Astrocyte (in vitro differentiated cells and primary cell): ENCODE results near the gene CHRNB2. TPM values are rescaled to one million over a fixed set of nuclear protein-coding genes. Genes with fewer than 3 reads are reported as not detected.

ENCODE experiments used
- DNase-seq: peaks from one replicate; pipeline ENCODE4 v3.0.0-alpha.2; 2010; ENCODE audit warnings: low read depth
- FAIRE-seq: peaks from 2 replicates; lab custom pipeline; 2011; peaks lifted over from hg19 to GRCh38; lab: Jason Lieb, UNC
- H2AFZ ChIP-seq: 2 replicates; pipeline ENCODE4 v1.6.0; 2012; ENCODE audit warnings: low read depth, low read length, inconsistent platforms
- H3K27ac ChIP-seq: 2 replicates; pipeline ENCODE4 v1.5.1; 2011; ENCODE audit warnings: low read depth, low read length, inconsistent platforms
- H3K27me3 ChIP-seq: 2 replicates; pipeline ENCODE4 v1.6.0; 2011; ENCODE audit warnings: low read length, inconsistent platforms; ENCODE audit not compliant: insufficient read depth
- H3K36me3 ChIP-seq: 2 replicates; pipeline ENCODE4 v1.5.1; 2011; ENCODE audit warnings: low read length, inconsistent platforms; ENCODE audit not compliant: insufficient read depth
- H3K4me1 ChIP-seq: 2 replicates; pipeline ENCODE4 v1.5.1; 2011; ENCODE audit warnings: low read length, inconsistent platforms; ENCODE audit not compliant: insufficient read depth
- H3K4me2 ChIP-seq: 2 replicates; pipeline ENCODE4 v1.6.0; 2012; ENCODE audit warnings: low read length, inconsistent platforms
- H3K4me3 ChIP-seq: 2 replicates; pipeline ENCODE4 v1.5.1; 2011; ENCODE audit warnings: low read depth, mild to moderate bottlenecking, low read length, inconsistent platforms; ENCODE audit not compliant: insufficient read depth
- H3K79me2 ChIP-seq: 2 replicates; pipeline ENCODE4 v1.6.0; 2012; ENCODE audit warnings: mild to moderate bottlenecking, low read length, inconsistent platforms; ENCODE audit not compliant: insufficient read depth
- H3K9ac ChIP-seq: 2 replicates; pipeline ENCODE4 v1.6.0; 2012; ENCODE audit warnings: mild to moderate bottlenecking, low read length, inconsistent platforms
- H3K9me3 ChIP-seq: 2 replicates; pipeline ENCODE4 v1.5.1; 2012; ENCODE audit warnings: low read depth, mild to moderate bottlenecking, low read length, inconsistent platforms; ENCODE audit not compliant: insufficient read depth
- H4K20me1 ChIP-seq: 2 replicates; pipeline ENCODE4 v1.6.0; 2012; ENCODE audit warnings: low read length, inconsistent platforms; ENCODE audit not compliant: insufficient read depth
- H3K27ac Mint-ChIP-seq: one replicate; pipeline ENCODE4 v1.8.0; 2021; ENCODE audit warnings: mild to moderate bottlenecking, mixed read lengths; ENCODE audit not compliant: unreplicated experiment
- H3K27me3 Mint-ChIP-seq: one replicate; pipeline ENCODE4 v1.8.0; 2021; ENCODE audit warnings: low read depth, mixed read lengths; ENCODE audit not compliant: unreplicated experiment
- H3K36me3 Mint-ChIP-seq: one replicate; pipeline ENCODE4 v1.8.0; 2021; ENCODE audit warnings: low read depth, mixed read lengths; ENCODE audit not compliant: unreplicated experiment
- H3K4me1 Mint-ChIP-seq: one replicate; pipeline ENCODE4 v1.8.0; 2021; ENCODE audit warnings: low read depth, mixed read lengths; ENCODE audit not compliant: unreplicated experiment
- H3K4me3 Mint-ChIP-seq: one replicate; pipeline ENCODE4 v1.8.0; 2021; ENCODE audit warnings: mild to moderate bottlenecking, moderate library complexity, mixed read lengths; ENCODE audit not compliant: unreplicated experiment
- H3K9me3 Mint-ChIP-seq: one replicate; pipeline ENCODE4 v1.8.0; 2021; ENCODE audit warnings: mild to moderate bottlenecking, mixed read lengths; ENCODE audit not compliant: unreplicated experiment
- EZH2 ChIP-seq: IDR thresholded peaks from 2 replicates; pipeline ENCODE4 v1.6.1; 2012; ENCODE audit warnings: mild to moderate bottlenecking, low read length, inconsistent platforms; ENCODE audit not compliant: insufficient read depth
- total RNA-seq: library from RNA; stranded (reverse); gene quantifications from 2 replicates; pipeline ENCODE4 v1.2.1, GENCODE V29; 2021
- TF ChIP-seq, protein P1 (sequence below): IDR thresholded peaks from 2 replicates; pipeline ENCODE4 v1.5.1; 2011; ENCODE audit warnings: low read depth, mild to moderate bottlenecking, inconsistent platforms, low read length, moderate library complexity; ENCODE audit not compliant: insufficient read depth

The CHRNB2 gene
- total RNA-seq, 1 donor from 2014 or later, result 0.20 TPM

GRCh38 chr1:154605534-154605933, 38.0 kb downstream of the CHRNB2 start:
- H3K27ac Mint-ChIP-seq, result peak overlapping the region; percentile 87
- Histone ChIP-seq H3K27me3 (no peaks in the 10 kb centered on the region), H3K9me3 (no peaks in the 10 kb centered on the region), H3K27ac (no peak overlapping the region), H3K79me2 (peaks cover 99% of the 10 kb centered on the region), H2AFZ (no peak overlapping the region), H3K9ac (no peak overlapping the region), H3K4me3 (no peak overlapping the region), H3K4me2 (no peak overlapping the region), H3K36me3 (peaks cover 13% of the 10 kb centered on the region), H4K20me1 (peaks cover 84% of the 10 kb centered on the region), H3K4me1 (peaks cover 21% of the 10 kb centered on the region)
- peak overlapping the region; percentile 94 for H3K4me3 Mint-ChIP-seq
- TF ChIP-seq, protein P1, sequence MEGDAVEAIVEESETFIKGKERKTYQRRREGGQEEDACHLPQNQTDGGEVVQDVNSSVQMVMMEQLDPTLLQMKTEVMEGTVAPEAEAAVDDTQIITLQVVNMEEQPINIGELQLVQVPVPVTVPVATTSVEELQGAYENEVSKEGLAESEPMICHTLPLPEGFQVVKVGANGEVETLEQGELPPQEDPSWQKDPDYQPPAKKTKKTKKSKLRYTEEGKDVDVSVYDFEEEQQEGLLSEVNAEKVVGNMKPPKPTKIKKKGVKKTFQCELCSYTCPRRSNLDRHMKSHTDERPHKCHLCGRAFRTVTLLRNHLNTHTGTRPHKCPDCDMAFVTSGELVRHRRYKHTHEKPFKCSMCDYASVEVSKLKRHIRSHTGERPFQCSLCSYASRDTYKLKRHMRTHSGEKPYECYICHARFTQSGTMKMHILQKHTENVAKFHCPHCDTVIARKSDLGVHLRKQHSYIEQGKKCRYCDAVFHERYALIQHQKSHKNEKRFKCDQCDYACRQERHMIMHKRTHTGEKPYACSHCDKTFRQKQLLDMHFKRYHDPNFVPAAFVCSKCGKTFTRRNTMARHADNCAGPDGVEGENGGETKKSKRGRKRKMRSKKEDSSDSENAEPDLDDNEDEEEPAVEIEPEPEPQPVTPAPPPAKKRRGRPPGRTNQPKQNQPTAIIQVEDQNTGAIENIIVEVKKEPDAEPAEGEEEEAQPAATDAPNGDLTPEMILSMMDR, result no peak
- no peak for TF ChIP-seq EZH2
- DNase-seq (no peak), FAIRE-seq (no peak)
- peaks cover 33% of the 10 kb centered on the region for H3K36me3 Mint-ChIP-seq
- H3K4me1 Mint-ChIP-seq, result peaks cover 40% of the 10 kb centered on the region
- H3K27me3 Mint-ChIP-seq, result no peaks in the 10 kb centered on the region
- H3K9me3 Mint-ChIP-seq, result peaks cover 3% of the 10 kb centered on the region

GRCh38 chr1:154607106-154607608, 39.6 kb downstream of the CHRNB2 start:
- peak overlapping the region; percentile 96 for H3K27ac Mint-ChIP-seq
- no peaks in the 10 kb centered on the region for H3K27me3 Mint-ChIP-seq
- Histone ChIP-seq H3K27ac (peak overlapping the region; percentile 98), H3K4me1 (peaks cover 21% of the 10 kb centered on the region), H3K9ac (peak overlapping the region; percentile 100), H3K9me3 (no peaks in the 10 kb centered on the region), H3K4me2 (peak overlapping the region; percentile 100), H4K20me1 (peaks cover 79% of the 10 kb centered on the region), H3K4me3 (peak overlapping the region; percentile 99), H3K27me3 (no peaks in the 10 kb centered on the region), H2AFZ (peak overlapping the region; percentile 86), H3K79me2 (peaks cover 98% of the 10 kb centered on the region), H3K36me3 (no peaks in the 10 kb centered on the region)
- TF ChIP-seq, protein P1, result no peak
- no peak for TF ChIP-seq EZH2
- FAIRE-seq (no peak), DNase-seq (peak; percentile 74)
- peaks cover 3% of the 10 kb centered on the region for H3K9me3 Mint-ChIP-seq
- peaks cover 19% of the 10 kb centered on the region for H3K36me3 Mint-ChIP-seq
- peak overlapping the region; percentile 94 for H3K4me3 Mint-ChIP-seq
- peaks cover 50% of the 10 kb centered on the region for H3K4me1 Mint-ChIP-seq

DNA sequence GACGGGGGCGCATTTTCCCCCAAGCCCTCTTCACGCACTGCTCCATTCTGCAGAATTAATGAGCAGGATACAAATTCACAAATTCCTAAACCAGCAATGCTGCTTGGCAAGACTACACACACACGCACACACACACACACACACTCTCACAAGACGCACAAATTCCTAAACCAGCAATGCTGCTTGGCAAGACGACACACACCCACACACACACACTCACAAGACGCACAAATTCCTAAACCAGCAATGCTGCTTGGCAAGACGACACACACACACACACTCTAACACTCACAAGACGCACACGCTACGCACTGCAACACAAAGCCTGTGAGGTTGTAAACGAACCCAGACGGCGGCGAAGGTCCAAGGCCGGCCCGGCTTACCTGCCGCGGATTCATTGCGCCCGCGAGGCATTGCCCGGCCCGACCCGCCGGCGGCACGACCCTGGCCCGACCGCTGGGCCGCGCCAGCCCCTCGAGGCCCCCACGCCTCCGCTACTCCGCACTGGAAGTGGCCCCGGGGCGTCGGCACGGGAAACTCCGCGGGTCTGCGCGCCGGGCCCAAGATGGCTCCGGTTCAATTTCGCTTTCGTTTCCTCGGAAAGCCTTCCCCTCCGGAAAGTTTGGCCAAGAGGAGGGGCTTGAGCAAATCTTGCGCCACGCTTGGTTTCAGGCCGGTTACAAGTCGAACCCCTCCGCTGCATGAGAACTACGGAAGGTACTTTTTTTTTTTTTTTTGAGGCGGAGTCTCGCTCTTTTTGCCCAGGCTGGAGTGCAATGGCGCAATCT, 40.2 kb downstream of the CHRNB2 start, which contains the start of gene ADAR:
Gene ADAR (minus strand): TSS at position 578 of the 788 bp plus-strand sequence. CDS start 180 bp downstream, at position 398.
- Mint-ChIP-seq H3K27ac (peak within 1 kb of the TSS; percentile 98), H3K4me3 (peak within 1 kb of the TSS; percentile 94), H3K9me3 (peaks cover 3% of the 10 kb centered on the region), H3K36me3 (peaks cover 19% of the 10 kb centered on the region), H3K27me3 (no peaks in the 10 kb centered on the region), H3K4me1 (peaks cover 50% of the 10 kb centered on the region)
- Histone ChIP-seq H2AFZ (peak within 1 kb of the TSS; percentile 86), H3K27ac (peak within 1 kb of the TSS; percentile 98), H3K27me3 (no peaks in the 10 kb centered on the region), H3K4me1 (peaks cover 21% of the 10 kb centered on the region), H3K36me3 (no peaks in the 10 kb centered on the region), H3K4me2 (peak within 1 kb of the TSS; percentile 100), H3K9me3 (no peaks in the 10 kb centered on the region), H3K9ac (peak within 1 kb of the TSS; percentile 100), H4K20me1 (peaks cover 76% of the 10 kb centered on the region), H3K79me2 (peaks cover 94% of the 10 kb centered on the region), H3K4me3 (peak within 1 kb of the TSS; percentile 99)
- no peak for FAIRE-seq
- TF ChIP-seq, protein P1, result no peak
- no peak for TF ChIP-seq EZH2
- peak; percentile 98 for DNase-seq
